Activated CD8-positive, alpha-beta memory T cell treated with anti-CD3 and anti-CD28 coated beads for 1 hour (primary cell): ENCODE data around the gene KRT77.

Experiments used
- DNase-seq, 2 donors: peaks; one replicate each; pipeline ENCODE4 v3.0.0-alpha.2; 2020; ENCODE audit warnings: low read depth in 1 of 2; ENCODE audit errors: extremely low read depth in 1 of 2

KRT77 gene

DNA sequence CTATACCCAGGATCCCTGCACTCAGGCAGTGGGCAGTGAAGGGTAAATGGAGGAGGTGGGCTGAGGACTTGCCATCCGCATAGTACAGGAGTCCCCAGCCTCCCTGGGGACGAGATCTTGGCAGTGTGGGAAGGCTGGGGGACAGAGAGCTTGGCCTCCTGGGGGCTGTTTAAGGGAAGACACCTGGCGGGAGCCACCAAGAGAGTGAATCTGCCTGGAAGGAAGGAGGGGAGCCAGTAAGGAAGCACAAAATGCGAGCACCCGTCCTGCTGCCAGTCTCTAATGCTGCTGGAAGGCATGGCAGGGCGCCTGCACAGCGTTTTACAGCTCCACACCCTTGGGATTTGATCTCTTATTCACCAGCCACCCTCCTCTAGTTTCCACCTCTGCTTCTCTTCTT, 43.9 kb downstream of the KRT77 start:
- DNase-seq: no peak

DNA sequence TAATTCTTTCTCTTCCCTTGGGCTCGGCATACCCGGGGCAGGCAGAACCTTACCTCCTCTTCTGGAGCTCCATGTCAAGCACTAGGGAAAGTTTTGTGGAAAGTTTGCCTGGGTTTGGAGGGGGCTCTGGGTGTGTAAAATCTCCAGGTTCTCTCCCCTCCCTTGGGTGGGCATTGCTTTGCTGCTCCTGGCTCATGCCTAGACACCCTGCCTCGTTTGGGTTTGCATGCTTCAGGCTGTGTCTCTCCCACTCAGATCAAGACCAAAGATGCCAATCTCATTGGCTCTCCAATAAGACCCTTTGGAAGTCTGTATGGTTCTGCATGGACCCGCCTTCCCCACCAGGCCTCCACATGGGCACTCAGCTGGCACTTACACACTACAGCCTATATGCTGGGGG, 45.1 kb downstream of the KRT77 start:
- no peak for DNase-seq

DNA sequence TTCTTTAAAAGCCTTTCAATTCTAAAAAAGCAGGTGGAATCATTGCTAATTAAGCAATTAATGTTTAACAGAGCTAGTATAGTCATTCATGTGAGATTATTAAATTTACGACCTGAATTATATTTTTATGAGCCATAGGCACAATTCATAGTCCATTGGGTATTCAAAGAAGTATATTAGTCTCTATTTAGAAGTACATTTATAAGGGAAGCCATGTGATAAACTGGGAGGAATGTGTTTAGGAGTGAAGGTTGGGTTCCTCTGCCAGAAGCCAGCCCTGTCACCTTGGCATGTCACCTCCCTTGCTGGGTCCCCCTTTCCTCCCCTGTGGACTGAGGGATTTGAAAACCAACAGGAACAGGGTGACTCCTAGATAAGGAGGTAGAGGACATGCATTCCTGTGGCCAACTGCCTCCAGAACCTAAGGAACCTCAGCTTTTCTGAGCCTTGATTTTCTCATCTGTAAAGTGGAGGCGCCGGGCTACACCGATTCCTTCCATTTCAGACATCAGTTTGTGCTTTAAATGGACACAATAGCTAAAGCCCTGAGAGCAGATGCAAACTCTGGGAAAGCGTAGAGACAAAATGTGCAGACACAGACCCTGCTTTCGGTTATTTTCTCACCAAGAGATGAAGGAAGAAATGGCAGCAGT, 45.9 kb downstream of the KRT77 start:
- no peak for DNase-seq

DNA sequence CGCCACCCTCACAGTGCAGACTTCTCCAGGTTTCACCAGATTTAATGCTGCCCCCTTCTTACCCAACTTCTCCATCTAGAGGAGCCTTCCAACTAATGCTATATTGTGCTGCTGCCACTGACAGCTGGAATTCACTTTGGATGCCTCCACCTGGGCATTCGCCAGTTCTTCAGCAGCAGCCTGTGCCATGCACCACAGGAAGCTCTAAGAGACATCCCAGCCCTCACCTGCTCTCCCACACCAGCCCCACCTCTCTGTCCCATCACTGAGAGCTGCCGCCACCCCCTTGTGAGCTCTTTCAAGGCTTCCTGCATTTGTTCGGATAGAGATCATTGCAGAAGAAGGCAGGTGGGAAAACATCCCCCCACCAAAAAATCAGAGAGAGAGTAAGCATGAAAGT, 46.7 kb downstream of the KRT77 start:
- no peak for DNase-seq

GRCh38 chr12:52655720-52656124, 47.6 kb downstream of the KRT77 start:
- no peak for DNase-seq

DNA sequence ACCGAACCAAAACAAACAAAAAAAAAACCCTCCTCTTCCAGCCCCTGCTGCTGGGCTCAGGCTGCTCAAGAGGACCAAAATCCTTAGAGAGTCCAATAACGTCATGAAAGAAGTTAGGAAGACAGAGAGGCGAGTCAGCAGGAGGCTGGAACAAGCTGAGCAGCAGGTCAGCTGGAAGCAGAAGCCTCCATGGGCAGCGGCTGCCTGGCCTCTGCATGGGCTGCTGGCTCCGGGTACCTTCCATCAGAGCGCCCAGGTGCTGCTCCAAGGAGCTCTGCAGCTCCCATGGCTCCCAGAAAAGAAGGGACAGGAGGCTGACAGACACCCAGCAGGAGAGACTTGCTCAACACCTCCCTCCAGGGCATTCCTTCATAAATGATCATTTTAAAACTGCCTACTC, 48.1 kb downstream of the KRT77 start:
- no peak for DNase-seq

DNA sequence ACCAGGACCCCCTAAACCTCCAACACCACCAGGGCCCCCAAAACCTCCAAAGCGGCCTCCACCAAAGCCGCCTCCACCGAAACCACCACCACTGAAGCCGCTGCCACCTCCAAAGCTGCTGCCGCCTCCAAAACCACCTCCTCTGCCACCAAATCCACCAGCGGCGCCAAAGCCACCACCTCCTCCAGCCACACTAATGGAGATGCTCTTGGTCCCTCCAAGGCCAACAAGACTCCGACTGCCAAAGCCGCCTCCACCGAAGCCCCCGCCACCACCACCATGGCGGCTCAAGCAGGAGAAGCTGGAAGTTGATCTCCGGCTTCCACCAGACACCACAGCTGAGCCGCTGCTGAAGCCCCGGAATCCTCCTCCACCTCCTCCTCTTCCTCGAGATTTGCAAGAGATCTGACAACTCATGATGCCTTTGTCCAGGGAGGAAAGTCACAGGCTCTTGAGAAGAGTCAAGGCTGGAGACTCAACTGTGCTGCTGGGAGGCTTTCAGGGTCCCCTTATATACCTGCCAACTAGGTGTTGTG, 51.5 kb downstream of the KRT77 start, which contains the start of gene KRT2:
Gene KRT2, minus strand, starts transcription at position 486 of the 536 bp plus-strand sequence. Its CDS starts 69 bp downstream, at position 417.
- DNase-seq: no peak

DNA sequence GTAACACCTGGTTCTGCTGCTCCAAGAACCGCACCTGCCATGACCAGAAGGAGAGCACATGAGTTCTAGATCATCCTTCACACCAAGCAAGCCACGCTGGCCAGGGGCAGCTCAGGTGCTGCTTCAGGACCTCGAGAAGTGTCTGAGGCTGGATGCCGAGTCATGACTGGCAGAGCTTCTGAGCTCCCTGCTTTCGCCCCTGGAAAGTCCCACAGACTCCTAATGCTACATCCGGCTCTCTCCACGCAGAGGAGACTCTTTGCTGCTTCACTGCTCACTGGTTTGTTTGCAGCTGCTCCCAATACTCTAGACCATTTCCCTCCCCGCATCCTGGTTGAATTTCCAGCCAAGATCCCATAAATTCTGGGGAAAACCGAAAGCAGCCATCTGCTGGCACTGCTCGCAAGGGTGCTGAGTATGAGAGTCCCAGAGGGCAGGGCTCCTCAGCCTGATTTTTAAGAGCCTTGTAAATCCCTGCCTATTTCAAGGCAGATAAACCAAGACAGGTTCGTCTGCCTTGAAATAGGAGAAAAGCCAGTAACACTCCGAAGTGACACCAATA, 52.7 kb downstream of the KRT77 start:
- no peak for DNase-seq

DNA sequence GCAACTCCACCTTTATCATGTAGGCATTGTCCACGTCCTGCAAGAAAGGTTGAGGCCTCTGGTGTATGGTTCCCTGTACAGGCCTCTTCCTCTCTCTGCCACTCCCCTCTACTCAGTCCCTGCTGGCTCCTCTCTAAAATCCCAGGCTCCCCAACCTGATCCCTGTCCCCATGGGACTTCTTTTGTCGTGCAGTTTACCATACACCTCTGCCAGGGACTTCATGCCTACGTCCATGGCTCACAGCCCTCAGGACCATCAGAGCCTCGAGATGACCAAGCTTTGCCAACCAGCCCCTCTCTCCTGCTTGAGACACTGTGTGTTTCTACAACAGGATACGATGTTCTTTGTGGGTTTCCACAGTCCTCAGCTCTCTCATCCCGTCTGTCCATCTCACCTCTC, 54.3 kb downstream of the KRT77 start:
- no peak for DNase-seq

- no peak for DNase-seq
These were observed 55.2 kb downstream of the KRT77 start for GRCh38 chr12:52648012-52648550.

- no peak for DNase-seq
These were observed 55.7 kb downstream of the KRT77 start for GRCh38 chr12:52647601-52648000.

- no peak for DNase-seq
These were observed 56.7 kb downstream of the KRT77 start for GRCh38 chr12:52646613-52647012.

DNA sequence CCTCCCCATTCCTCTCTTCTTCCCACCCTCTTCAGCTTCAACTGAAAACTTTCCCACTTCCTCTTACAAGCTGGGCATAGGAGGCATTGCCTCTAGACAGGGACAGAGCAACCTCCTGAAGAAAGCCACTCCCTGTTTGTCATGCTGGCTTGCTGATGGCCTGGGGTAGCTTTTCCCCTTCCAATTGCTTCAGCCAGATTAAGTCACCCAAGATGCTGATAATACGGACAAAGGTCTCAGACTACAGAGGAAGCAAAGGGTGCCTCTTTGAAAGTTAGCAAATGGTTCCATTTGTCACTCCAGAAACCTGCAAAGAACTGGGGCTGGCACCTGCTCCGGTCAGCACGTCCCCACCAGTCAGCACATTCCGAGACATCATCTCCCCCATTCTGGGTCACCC, 57.3 kb downstream of the KRT77 start:
- DNase-seq: no peak

DNA sequence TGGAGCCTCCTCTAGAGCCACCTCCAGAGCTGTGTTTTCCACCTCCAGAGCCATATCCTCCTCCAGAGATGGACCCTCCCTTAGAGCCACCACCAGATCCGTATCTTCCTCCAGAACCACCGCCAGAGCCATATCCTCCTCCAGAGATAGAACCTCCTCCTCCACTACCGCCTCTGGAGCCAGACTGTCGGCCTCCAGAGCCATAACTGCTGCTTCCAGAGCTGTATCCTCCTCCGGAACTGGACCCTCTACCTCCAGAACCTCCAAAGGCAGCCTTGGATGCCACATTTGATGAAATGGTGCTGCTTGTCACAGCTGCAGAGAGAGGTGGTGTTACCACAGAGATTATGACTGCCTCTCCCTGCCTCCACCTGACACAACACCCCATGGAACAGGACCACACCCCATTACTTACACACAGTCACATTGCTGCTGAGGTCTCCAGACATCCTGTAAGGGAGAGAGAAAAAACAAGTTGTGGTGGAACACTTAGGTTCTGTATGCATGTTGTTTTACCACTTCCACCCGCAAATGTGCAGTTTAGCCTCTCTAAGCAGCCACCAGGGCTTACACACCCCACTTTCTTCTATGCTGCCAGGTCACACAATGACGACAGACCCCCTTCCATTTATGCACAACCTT, 58.1 kb downstream of the KRT77 start:
- peak; percentile 16 to 39 for DNase-seq

- no peak for DNase-seq
These were observed 59.3 kb downstream of the KRT77 start for GRCh38 chr12:52644078-52644415.

DNA sequence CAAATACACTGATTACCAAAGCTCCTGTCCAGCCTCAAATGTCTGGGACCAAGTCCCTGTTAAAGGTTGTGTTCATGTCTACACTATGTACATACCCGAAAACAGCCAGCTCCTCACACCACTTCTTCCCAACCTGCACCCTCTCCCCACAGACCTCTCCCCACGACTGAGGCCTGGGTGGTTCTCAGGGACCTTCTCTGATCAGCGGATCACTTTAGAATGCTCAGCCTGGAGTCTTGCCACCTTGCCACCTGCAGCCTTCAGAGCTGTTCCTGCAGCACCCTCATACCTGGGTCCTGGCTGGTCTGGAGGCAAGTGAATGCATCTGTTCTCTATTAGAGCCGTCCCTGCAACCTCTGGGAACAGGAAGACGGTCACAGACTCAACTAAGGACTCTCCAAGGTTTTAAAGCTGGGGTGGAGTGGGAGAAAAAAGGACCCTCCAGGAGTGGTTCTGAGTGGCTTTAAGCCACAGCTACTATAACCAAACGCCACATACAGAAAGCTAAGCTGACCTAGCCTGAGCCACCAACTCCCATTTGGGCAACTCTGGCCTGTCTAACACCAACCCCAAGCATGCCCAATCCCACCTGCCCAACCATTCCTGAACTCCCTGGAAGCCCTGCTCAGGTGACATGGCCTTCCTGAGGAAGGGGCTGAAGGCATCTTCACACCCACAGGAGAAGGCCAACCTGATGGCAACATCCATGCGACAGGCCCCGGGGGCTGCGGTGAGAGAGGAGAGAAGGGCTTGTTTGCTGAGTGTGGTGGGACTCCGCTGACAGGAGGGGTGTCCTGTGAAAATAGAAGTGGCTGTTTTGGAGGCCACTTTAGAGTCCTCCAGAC, 59.9 kb downstream of the KRT77 start:
- DNase-seq: no peak

GRCh38 chr12:52641468-52641867, 61.9 kb downstream of the KRT77 start:
- no peak for DNase-seq
